ENCODE results near the gene FRMD8. TPM values are rescaled to one million over a fixed set of nuclear protein-coding genes. Genes with fewer than 3 reads are reported as not detected.

FRMD8 gene
- total and polyA plus RNA-seq, 9 of the 15 experiments (the other 6 are each of a cell fraction or from before 2014, with no cell fraction given), result 4.5 to 54.5 (median 15.8) TPM

- TF ChIP-seq, protein P1, sequence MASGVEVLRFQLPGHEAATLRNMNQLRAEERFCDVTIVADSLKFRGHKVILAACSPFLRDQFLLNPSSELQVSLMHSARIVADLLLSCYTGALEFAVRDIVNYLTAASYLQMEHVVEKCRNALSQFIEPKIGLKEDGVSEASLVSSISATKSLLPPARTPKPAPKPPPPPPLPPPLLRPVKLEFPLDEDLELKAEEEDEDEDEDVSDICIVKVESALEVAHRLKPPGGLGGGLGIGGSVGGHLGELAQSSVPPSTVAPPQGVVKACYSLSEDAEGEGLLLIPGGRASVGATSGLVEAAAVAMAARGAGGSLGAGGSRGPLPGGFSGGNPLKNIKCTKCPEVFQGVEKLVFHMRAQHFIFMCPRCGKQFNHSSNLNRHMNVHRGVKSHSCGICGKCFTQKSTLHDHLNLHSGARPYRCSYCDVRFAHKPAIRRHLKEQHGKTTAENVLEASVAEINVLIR (CRISPR knock-in tag; IDR thresholded peaks at IDR 0.05), result no peak
- TF ChIP-seq SMARCA5 (IDR thresholded peaks at IDR 0.05) (no peak), SMARCE1 (IDR thresholded peaks at IDR 0.05) (0 out of 2 replicates have a peak, but pooled peaks have one; percentile 33), ARID4B (CRISPR knock-in tag; IDR thresholded peaks at IDR 0.05) (peak; percentile 71), ZBED1 (IDR thresholded peaks at IDR 0.05) (0 out of 2 replicates have a peak, but pooled peaks have one; percentile 29), FOXK2 (conservative IDR thresholded peaks at IDR 0.05 in 1 of 2, IDR thresholded peaks at IDR 0.05 in 1 of 2; ENCODE audit: low read depth in 2 of 2) (no peak), JUN (IDR thresholded peaks at IDR 0.05; ENCODE audit: borderline replicate concordance, low read depth, low read length) (no peak; the same call in 1 of the 2 replicates), JUN (CRISPR knock-in tag; IDR thresholded peaks at IDR 0.05; ENCODE audit: borderline replicate concordance) (no peak), DMBX1 (CRISPR knock-in tag; IDR thresholded peaks at IDR 0.05; ENCODE audit: borderline replicate concordance) (no peak), ESRRA (IDR thresholded peaks at IDR 0.05; ENCODE audit: borderline replicate concordance, low read depth) (0 out of 2 replicates have a peak, but pooled peaks have one; percentile 63), HMGN3 (IDR thresholded peaks at IDR 0.05; ENCODE audit: borderline replicate concordance, extremely low read depth, insufficient read length, low read depth, low read length) (peak; percentile 77), MTA3 (IDR thresholded peaks at IDR 0.05; ENCODE audit: borderline replicate concordance) (peak; percentile 88; the same call in 1 of the 2 replicates), JUNB (CRISPR knock-in tag; conservative IDR thresholded peaks at IDR 0.05) (no peak), U2AF2 (optimal IDR thresholded peaks at IDR 0.05; ENCODE audit: low read depth, low read length) (no peak), TAF1 (IDR thresholded peaks at IDR 0.05; ENCODE audit: control insufficient read depth, extremely low read depth, insufficient read depth, low read length, severe bottlenecking) (peak; percentile 95), ZNF778 (CRISPR knock-in tag; IDR thresholded peaks at IDR 0.05) (no peak)
- TF ChIP-seq, protein P2, sequence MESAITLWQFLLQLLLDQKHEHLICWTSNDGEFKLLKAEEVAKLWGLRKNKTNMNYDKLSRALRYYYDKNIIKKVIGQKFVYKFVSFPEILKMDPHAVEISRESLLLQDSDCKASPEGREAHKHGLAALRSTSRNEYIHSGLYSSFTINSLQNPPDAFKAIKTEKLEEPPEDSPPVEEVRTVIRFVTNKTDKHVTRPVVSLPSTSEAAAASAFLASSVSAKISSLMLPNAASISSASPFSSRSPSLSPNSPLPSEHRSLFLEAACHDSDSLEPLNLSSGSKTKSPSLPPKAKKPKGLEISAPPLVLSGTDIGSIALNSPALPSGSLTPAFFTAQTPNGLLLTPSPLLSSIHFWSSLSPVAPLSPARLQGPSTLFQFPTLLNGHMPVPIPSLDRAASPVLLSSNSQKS (CRISPR knock-in tag; IDR thresholded peaks at IDR 0.05), result no peak
- TF ChIP-seq, protein P3, sequence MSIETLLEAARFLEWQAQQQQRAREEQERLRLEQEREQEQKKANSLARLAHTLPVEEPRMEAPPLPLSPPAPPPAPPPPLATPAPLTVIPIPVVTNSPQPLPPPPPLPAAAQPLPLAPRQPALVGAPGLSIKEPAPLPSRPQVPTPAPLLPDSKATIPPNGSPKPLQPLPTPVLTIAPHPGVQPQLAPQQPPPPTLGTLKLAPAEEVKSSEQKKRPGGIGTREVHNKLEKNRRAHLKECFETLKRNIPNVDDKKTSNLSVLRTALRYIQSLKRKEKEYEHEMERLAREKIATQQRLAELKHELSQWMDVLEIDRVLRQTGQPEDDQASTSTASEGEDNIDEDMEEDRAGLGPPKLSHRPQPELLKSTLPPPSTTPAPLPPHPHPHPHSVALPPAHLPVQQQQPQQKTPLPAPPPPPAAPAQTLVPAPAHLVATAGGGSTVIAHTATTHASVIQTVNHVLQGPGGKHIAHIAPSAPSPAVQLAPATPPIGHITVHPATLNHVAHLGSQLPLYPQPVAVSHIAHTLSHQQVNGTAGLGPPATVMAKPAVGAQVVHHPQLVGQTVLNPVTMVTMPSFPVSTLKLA (conservative IDR thresholded peaks at IDR 0.05), result peak; percentile 41 to 70; a peak in 3 of 4 replicates
Measured at GRCh38 chr11:65454696-65455456, 68.4 kb downstream of the FRMD8 start (continued).

Data from K562 (cell line).